PFSK-1 (cell line): ENCODE data around the gene USP2.

Experiments used
- FOXP2 ChIP-seq: optimal IDR thresholded peaks from 2 replicates; pipeline ENCODE3; 2011; ENCODE audit warnings: borderline replicate concordance, control low read depth, inconsistent platforms; ENCODE audit not compliant: insufficient read depth; ENCODE audit errors: extremely low read length, extremely low read depth
- POLR2AphosphoS5 ChIP-seq: IDR thresholded peaks from 2 replicates; pipeline ENCODE4 v1.6.1; 2012; ENCODE audit warnings: low read depth, mild to moderate bottlenecking, control low read depth, low read length, moderate library complexity
- SIN3A ChIP-seq: IDR thresholded peaks from 2 replicates; pipeline ENCODE4 v1.6.1; 2012; ENCODE audit warnings: mild to moderate bottlenecking, low read length, moderate library complexity, borderline replicate concordance; ENCODE audit not compliant: insufficient read depth
- TAF1 ChIP-seq: IDR thresholded peaks from 2 replicates; pipeline ENCODE4 v1.6.1; 2012; ENCODE audit warnings: low read length, control low read depth, borderline replicate concordance; ENCODE audit not compliant: insufficient read depth
- TF ChIP-seq, protein P1 (sequence below), 2 experiments: IDR thresholded peaks; 2 replicates each; pipeline versions ENCODE4 v1.6.1 to v1.8.0; 2011 to 2012; ENCODE audit warnings: low read depth in 2 of 2, low read length in 2 of 2, control low read depth in 1 of 2, inconsistent platforms in 1 of 2, mild to moderate bottlenecking in 1 of 2, moderate library complexity in 1 of 2; ENCODE audit not compliant: insufficient read depth in 1 of 2

Gene USP2

GRCh38 chr11:119314726-119315125 is 66.8 kb downstream of the USP2 start:
- TF ChIP-seq TAF1, result no peak
- no peak for TF ChIP-seq SIN3A
- TF ChIP-seq, protein P1, sequence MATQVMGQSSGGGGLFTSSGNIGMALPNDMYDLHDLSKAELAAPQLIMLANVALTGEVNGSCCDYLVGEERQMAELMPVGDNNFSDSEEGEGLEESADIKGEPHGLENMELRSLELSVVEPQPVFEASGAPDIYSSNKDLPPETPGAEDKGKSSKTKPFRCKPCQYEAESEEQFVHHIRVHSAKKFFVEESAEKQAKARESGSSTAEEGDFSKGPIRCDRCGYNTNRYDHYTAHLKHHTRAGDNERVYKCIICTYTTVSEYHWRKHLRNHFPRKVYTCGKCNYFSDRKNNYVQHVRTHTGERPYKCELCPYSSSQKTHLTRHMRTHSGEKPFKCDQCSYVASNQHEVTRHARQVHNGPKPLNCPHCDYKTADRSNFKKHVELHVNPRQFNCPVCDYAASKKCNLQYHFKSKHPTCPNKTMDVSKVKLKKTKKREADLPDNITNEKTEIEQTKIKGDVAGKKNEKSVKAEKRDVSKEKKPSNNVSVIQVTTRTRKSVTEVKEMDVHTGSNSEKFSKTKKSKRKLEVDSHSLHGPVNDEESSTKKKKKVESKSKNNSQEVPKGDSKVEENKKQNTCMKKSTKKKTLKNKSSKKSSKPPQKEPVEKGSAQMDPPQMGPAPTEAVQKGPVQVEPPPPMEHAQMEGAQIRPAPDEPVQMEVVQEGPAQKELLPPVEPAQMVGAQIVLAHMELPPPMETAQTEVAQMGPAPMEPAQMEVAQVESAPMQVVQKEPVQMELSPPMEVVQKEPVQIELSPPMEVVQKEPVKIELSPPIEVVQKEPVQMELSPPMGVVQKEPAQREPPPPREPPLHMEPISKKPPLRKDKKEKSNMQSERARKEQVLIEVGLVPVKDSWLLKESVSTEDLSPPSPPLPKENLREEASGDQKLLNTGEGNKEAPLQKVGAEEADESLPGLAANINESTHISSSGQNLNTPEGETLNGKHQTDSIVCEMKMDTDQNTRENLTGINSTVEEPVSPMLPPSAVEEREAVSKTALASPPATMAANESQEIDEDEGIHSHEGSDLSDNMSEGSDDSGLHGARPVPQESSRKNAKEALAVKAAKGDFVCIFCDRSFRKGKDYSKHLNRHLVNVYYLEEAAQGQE (IDR thresholded peaks at IDR 0.05; ENCODE audit: insufficient read depth in 1 of 2, low read depth in 2 of 2, low read length in 2 of 2), result no peak
- no peak for TF ChIP-seq POLR2AphosphoS5
- no peak for TF ChIP-seq FOXP2

DNA sequence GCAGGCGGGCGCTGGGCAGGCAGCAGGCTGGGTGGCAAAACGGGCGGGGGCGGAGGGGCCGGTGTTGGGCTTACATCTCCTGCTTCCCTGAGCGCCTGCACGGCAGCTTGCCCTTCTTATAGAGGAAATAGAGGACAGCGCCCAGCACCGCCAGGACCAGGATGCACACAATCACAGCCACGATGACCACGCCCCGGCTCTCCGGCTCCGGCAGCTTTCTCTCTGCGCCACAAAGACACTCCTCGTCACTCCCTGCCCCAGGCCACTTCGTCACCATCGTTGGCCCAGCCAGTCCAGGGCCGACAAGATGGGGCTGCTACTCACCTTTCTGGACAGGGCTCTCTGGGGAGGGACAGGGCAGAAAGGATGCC is 70.8 kb downstream of the USP2 start:
- no peak for TF ChIP-seq SIN3A
- TF ChIP-seq FOXP2, result no peak
- TF ChIP-seq, protein P1 (IDR thresholded peaks at IDR 0.05; ENCODE audit: insufficient read depth in 1 of 2, low read depth in 2 of 2, low read length in 2 of 2), result no peak
- TF ChIP-seq TAF1, result no peak
- TF ChIP-seq POLR2AphosphoS5, result no peak

GRCh38 chr11:119309953-119310681 is 71.4 kb downstream of the USP2 start:
- TF ChIP-seq, protein P1 (IDR thresholded peaks at IDR 0.05; ENCODE audit: insufficient read depth in 1 of 2, low read depth in 2 of 2, low read length in 2 of 2), result no peak

GRCh38 chr11:119309411-119309810 is 72.1 kb downstream of the USP2 start:
- TF ChIP-seq SIN3A, result no peak
- TF ChIP-seq TAF1, result no peak
- TF ChIP-seq POLR2AphosphoS5, result no peak

- TF ChIP-seq TAF1, result no peak
- TF ChIP-seq POLR2AphosphoS5, result no peak
- TF ChIP-seq SIN3A, result no peak
- TF ChIP-seq FOXP2, result no peak
- TF ChIP-seq, protein P1 (IDR thresholded peaks at IDR 0.05; ENCODE audit: insufficient read depth in 1 of 2, low read depth in 2 of 2, low read length in 2 of 2), result no peak
Observed at GRCh38 chr11:119307974-119308373, 73.5 kb downstream of the USP2 start.
